Endometrial microvascular endothelial cells (primary cell): ENCODE results near the gene FAM237B. TPM values are rescaled to one million over a fixed set of nuclear protein-coding genes. Genes with fewer than 3 reads are reported as not detected.
"Not testable (repeated sequence)": the region's sequence is repeated elsewhere in the genome, so short reads cannot be mapped to it uniquely, and the experiment has no call there.

ENCODE experiments used
- in situ Hi-C: cut with HindIII; loops from 2 replicates; pipeline ENCODE4 v1.10.0; 2017; ENCODE audit warnings: low sequenced_read_pairs, low pct_unique_long_range_greater_than_20kb; ENCODE audit errors: inconsistent ontology term
- total RNA-seq: library from RNA; depleted of rRNA; stranded (reverse); fragments of >200 nt; gene quantifications from one replicate; pipeline ENCODE4 v1.2.3, GENCODE V29; 2015; ENCODE audit errors: inconsistent ontology term

FAM237B gene
- total RNA-seq: not detected

GRCh38 chr7:90320801-90321494 lies at the start of gene FAM237B:
FAM237B (minus strand) TSS chr7:90321304; CDS start chr7:90319748, 1,556 bp downstream.
- in situ Hi-C loops: no loop called here

- in situ Hi-C loops: no loop called here
Observed at GRCh38 chr7:90351987-90352386, 30.9 kb upstream of the FAM237B start.

- in situ Hi-C loops: not testable (repeated sequence)
Observed at GRCh38 chr7:90350032-90350431, 28.9 kb upstream of the FAM237B start.

GRCh38 chr7:90349305-90349704 lies 28.2 kb upstream of the FAM237B start:
- in situ Hi-C loops: no loop called here

- in situ Hi-C loops: no loop called here
Observed at GRCh38 chr7:90347759-90348158, 26.7 kb upstream of the FAM237B start.

GRCh38 chr7:90346336-90347125 lies 25.4 kb upstream of the FAM237B start, which contains the start of gene GTPBP10:
GTPBP10 (plus strand) TSS chr7:90346716; CDS start chr7:90346742, 26 bp downstream.
- in situ Hi-C loops: no loop called here

GRCh38 chr7:90345595-90346335 lies 24.7 kb upstream of the FAM237B start:
- in situ Hi-C loops: no loop called here

- in situ Hi-C loops: no loop called here
Observed at GRCh38 chr7:90345016-90345415, 23.9 kb upstream of the FAM237B start.

GRCh38 chr7:90337106-90337505 lies 16.0 kb upstream of the FAM237B start:
- in situ Hi-C loops: no loop called here

GRCh38 chr7:90334926-90335325 lies 13.8 kb upstream of the FAM237B start:
- in situ Hi-C loops: not testable (repeated sequence)

- in situ Hi-C loops: no loop called here
Observed at GRCh38 chr7:90334193-90334843, 13.2 kb upstream of the FAM237B start.

- in situ Hi-C loops: no loop called here
Observed at GRCh38 chr7:90326500-90326899, 5.4 kb upstream of the FAM237B start.

GRCh38 chr7:90322837-90323236 lies 1.7 kb upstream of the FAM237B start:
- in situ Hi-C loops: no loop called here

GRCh38 chr7:90320418-90320800 lies 695 bp downstream of the FAM237B start:
- in situ Hi-C loops: no loop called here

- in situ Hi-C loops: no loop called here
Observed at GRCh38 chr7:90320014-90320413, 1.1 kb downstream of the FAM237B start.

- in situ Hi-C loops: no loop called here
Observed at GRCh38 chr7:90313907-90314306, 7.2 kb downstream of the FAM237B start.

GRCh38 chr7:90312745-90313144 lies 8.4 kb downstream of the FAM237B start:
- in situ Hi-C loops: no loop called here

- in situ Hi-C loops: no loop called here
Observed at GRCh38 chr7:90311175-90311574, 9.9 kb downstream of the FAM237B start.

GRCh38 chr7:90309872-90310271 lies 11.2 kb downstream of the FAM237B start:
- in situ Hi-C loops: no loop called here
